ENCODE results near the gene PLXDC1. TPM values are rescaled to one million over a fixed set of nuclear protein-coding genes. Genes with fewer than 3 reads are reported as not detected.

The PLXDC1 gene
- total and polyA plus RNA-seq, 2 donors (not counting 1 experiment from before 2014, with no cell fraction given), result 5.8 to 6.3 TPM

DNA sequence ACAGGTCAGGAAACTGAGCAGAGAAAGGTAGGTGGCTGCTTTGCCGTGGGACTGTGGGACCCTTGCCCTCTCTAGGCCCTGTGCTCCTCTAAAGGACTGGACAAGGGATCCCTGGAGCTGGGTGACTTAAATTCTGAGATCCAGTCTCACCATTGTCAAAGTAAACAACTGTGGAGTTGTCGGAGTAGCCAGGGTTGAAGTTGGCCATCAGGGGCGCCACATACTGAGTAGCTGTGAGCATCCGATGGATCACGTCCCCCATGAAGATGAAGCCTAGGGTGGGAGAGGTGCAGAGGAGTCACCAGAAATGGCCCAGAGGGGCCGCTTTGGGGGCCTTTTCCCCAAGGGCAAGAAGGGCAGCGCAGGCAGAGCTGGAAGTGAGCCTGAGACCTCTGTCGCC is 43.5 kb downstream of the PLXDC1 start:
- H3K4me1 ChIP-seq (ENCODE audit: control insufficient read depth, extremely low read depth, insufficient read depth, low read length), result peaks cover 5% of the 10 kb centered on the region
- TF ChIP-seq EZH2 (IDR thresholded peaks at IDR 0.05; ENCODE audit: low read length, missing control alignments), result no peak
- TF ChIP-seq, protein P1, sequence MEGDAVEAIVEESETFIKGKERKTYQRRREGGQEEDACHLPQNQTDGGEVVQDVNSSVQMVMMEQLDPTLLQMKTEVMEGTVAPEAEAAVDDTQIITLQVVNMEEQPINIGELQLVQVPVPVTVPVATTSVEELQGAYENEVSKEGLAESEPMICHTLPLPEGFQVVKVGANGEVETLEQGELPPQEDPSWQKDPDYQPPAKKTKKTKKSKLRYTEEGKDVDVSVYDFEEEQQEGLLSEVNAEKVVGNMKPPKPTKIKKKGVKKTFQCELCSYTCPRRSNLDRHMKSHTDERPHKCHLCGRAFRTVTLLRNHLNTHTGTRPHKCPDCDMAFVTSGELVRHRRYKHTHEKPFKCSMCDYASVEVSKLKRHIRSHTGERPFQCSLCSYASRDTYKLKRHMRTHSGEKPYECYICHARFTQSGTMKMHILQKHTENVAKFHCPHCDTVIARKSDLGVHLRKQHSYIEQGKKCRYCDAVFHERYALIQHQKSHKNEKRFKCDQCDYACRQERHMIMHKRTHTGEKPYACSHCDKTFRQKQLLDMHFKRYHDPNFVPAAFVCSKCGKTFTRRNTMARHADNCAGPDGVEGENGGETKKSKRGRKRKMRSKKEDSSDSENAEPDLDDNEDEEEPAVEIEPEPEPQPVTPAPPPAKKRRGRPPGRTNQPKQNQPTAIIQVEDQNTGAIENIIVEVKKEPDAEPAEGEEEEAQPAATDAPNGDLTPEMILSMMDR (conservative IDR thresholded peaks at IDR 0.05 in 1 of 2, IDR thresholded peaks at IDR 0.05 in 1 of 2; ENCODE audit: low read depth in 1 of 2, low read length in 2 of 2), result no peak
- H2AFZ ChIP-seq (ENCODE audit: low read length), result no peak overlapping the region
- H3K27me3 ChIP-seq (ENCODE audit: control insufficient read depth, insufficient read depth, low read length), result peaks cover 17% of the 10 kb centered on the region
- H4K20me1 ChIP-seq (ENCODE audit: control insufficient read depth, extremely low read depth, insufficient read depth, low read length), result no peaks in the 10 kb centered on the region
- H3K4me2 ChIP-seq (ENCODE audit: extremely low read depth, insufficient read depth, low read length), result no peak overlapping the region
- no peak overlapping the region for H3K4me3 ChIP-seq (replicated peaks in 1 of 4; ENCODE audit: control extremely low read depth in 1 of 4, insufficient read depth in 1 of 4, low read depth in 3 of 4, low read length in 4 of 4)
- H3K36me3 ChIP-seq (ENCODE audit: control insufficient read depth, insufficient read depth, low read length), result no peaks in the 10 kb centered on the region
- no peaks in the 10 kb centered on the region for H3K9me3 ChIP-seq (ENCODE audit: control insufficient read depth, insufficient read depth, low read depth, low read length)
- DNase-seq (ENCODE audit: low read depth in 2 of 2), result no peak
- H3K79me2 ChIP-seq (ENCODE audit: control insufficient read depth, insufficient read depth, low read length), result no peaks in the 10 kb centered on the region
- H3K9ac ChIP-seq (ENCODE audit: insufficient read depth, low read length), result no peak overlapping the region
- H3K27ac ChIP-seq (ENCODE audit: insufficient read depth, low read length), result no peak overlapping the region

DNA sequence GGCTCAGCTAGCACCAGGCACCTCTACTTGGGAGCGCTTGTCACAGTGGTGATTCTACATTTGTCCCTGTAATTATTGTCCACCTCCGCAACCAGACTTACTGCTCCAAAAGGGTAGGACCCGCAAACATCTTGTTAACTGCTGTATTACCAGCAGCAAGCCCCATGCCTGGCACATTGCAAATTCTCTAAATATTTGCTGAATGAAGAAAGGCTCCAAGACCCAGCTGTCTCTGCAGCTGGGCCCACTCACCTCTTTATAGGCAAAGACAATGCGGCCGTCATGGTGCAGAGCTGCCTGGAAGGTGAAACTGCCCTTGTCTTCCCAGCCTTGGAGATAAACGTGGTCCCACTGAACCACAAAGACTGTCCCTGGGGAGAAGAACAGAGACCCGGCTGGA is 44.3 kb downstream of the PLXDC1 start:
- H3K4me3 ChIP-seq (replicated peaks in 1 of 4; ENCODE audit: control extremely low read depth in 1 of 4, insufficient read depth in 1 of 4, low read depth in 3 of 4, low read length in 4 of 4), result no peak overlapping the region
- no peaks in the 10 kb centered on the region for H4K20me1 ChIP-seq (ENCODE audit: control insufficient read depth, extremely low read depth, insufficient read depth, low read length)
- peaks cover 17% of the 10 kb centered on the region for H3K27me3 ChIP-seq (ENCODE audit: control insufficient read depth, insufficient read depth, low read length)
- H3K27ac ChIP-seq (ENCODE audit: insufficient read depth, low read length), result no peak overlapping the region
- H3K9ac ChIP-seq (ENCODE audit: insufficient read depth, low read length), result no peak overlapping the region
- no peak for DNase-seq (ENCODE audit: low read depth in 2 of 2)
- TF ChIP-seq, protein P1 (conservative IDR thresholded peaks at IDR 0.05 in 1 of 2, IDR thresholded peaks at IDR 0.05 in 1 of 2; ENCODE audit: low read depth in 1 of 2, low read length in 2 of 2), result no peak
- no peak for TF ChIP-seq EZH2 (IDR thresholded peaks at IDR 0.05; ENCODE audit: low read length, missing control alignments)
- no peak overlapping the region for H2AFZ ChIP-seq (ENCODE audit: low read length)
- H3K4me2 ChIP-seq (ENCODE audit: extremely low read depth, insufficient read depth, low read length), result no peak overlapping the region
- H3K36me3 ChIP-seq (ENCODE audit: control insufficient read depth, insufficient read depth, low read length), result no peaks in the 10 kb centered on the region
- H3K9me3 ChIP-seq (ENCODE audit: control insufficient read depth, insufficient read depth, low read depth, low read length), result no peaks in the 10 kb centered on the region
- no peaks in the 10 kb centered on the region for H3K79me2 ChIP-seq (ENCODE audit: control insufficient read depth, insufficient read depth, low read length)
- peaks cover 5% of the 10 kb centered on the region for H3K4me1 ChIP-seq (ENCODE audit: control insufficient read depth, extremely low read depth, insufficient read depth, low read length)

DNA sequence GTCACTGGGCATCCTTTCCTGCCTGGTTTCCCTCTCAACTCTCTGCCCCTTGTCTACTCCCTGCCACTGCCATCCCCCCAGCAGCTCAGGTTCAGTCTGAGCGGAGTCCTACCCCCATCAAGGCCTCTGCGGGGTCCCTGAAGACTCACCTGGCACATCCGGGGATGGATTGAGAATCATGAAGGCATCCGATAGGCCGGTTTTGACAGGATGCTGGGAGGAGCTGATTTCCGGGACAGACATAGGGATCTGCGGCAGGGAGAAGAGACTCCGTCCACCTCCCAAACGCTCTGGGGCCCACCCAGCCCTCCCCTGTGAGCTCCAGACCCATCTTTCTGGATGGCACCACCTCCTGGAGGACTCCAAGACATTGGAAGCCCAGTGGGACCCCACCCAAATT is 45.7 kb downstream of the PLXDC1 start:
- H3K4me2 ChIP-seq (ENCODE audit: extremely low read depth, insufficient read depth, low read length), result no peak overlapping the region
- H3K27ac ChIP-seq (ENCODE audit: insufficient read depth, low read length), result no peak overlapping the region
- no peak overlapping the region for H3K9ac ChIP-seq (ENCODE audit: insufficient read depth, low read length)
- no peak for DNase-seq (ENCODE audit: low read depth in 2 of 2)
- no peak overlapping the region for H2AFZ ChIP-seq (ENCODE audit: low read length)
- peaks cover 15% of the 10 kb centered on the region for H3K27me3 ChIP-seq (ENCODE audit: control insufficient read depth, insufficient read depth, low read length)
- peaks cover 5% of the 10 kb centered on the region for H3K4me1 ChIP-seq (ENCODE audit: control insufficient read depth, extremely low read depth, insufficient read depth, low read length)
- no peaks in the 10 kb centered on the region for H3K36me3 ChIP-seq (ENCODE audit: control insufficient read depth, insufficient read depth, low read length)
- no peaks in the 10 kb centered on the region for H4K20me1 ChIP-seq (ENCODE audit: control insufficient read depth, extremely low read depth, insufficient read depth, low read length)
- no peaks in the 10 kb centered on the region for H3K9me3 ChIP-seq (ENCODE audit: control insufficient read depth, insufficient read depth, low read depth, low read length)
- H3K4me3 ChIP-seq (replicated peaks in 1 of 4; ENCODE audit: control extremely low read depth in 1 of 4, insufficient read depth in 1 of 4, low read depth in 3 of 4, low read length in 4 of 4), result no peak overlapping the region
- TF ChIP-seq, protein P1 (conservative IDR thresholded peaks at IDR 0.05 in 1 of 2, IDR thresholded peaks at IDR 0.05 in 1 of 2; ENCODE audit: low read depth in 1 of 2, low read length in 2 of 2), result no peak
- TF ChIP-seq EZH2 (IDR thresholded peaks at IDR 0.05; ENCODE audit: low read length, missing control alignments), result no peak
- H3K79me2 ChIP-seq (ENCODE audit: control insufficient read depth, insufficient read depth, low read length), result no peaks in the 10 kb centered on the region

All from fibroblast of lung (primary cell).